Body of pancreas (tissue), 4 donors: ENCODE data around the gene RIMBP2. TPM values are rescaled to one million over a fixed set of nuclear protein-coding genes. Genes with fewer than 3 reads are reported as not detected.

ENCODE experiments used
- ATAC-seq: fragments of 150-250 bp; one replicate; pipeline ENCODE4 v1.9.1; 2016
- DNase-seq, 4 donors: peaks; one replicate each; pipeline ENCODE4 v3.0.0-alpha.2; 2019
- H3K27ac ChIP-seq, 4 donors: fragments of 200-600 bp; sonication (generic); 1 replicate in 3 of 4; 2 replicates in 1 of 4; pipeline versions ENCODE4 v1.5.1 to v1.6.1; 2016 to 2019; ENCODE audit warnings: mild to moderate bottlenecking in 1 of 4, mixed read lengths in 1 of 4, moderate library complexity in 1 of 4
- H3K27me3 ChIP-seq, 2 donors: fragments of 200-600 bp; sonication (generic); one replicate each; pipeline ENCODE4 v1.6.0; 2016; ENCODE audit warnings: mild to moderate bottlenecking in 1 of 2
- H3K36me3 ChIP-seq, 2 donors: fragments of 200-600 bp; sonication (generic); replicated peaks in 1 of 2; 2 replicates each; pipeline ENCODE4 v1.5.1; 2016; ENCODE audit warnings: low read depth in 2 of 2; ENCODE audit not compliant: insufficient read depth in 1 of 2
- H3K4me1 ChIP-seq: fragments of 200-600 bp; sonication (generic); one replicate; pipeline ENCODE4 v1.6.0; 2016
- H3K4me3 ChIP-seq, 2 donors: fragments of 200-600 bp; sonication (generic); 1 replicate in 1 of 2; 2 replicates in 1 of 2; pipeline ENCODE4 v1.5.1; 2016 to 2019
- H3K9me3 ChIP-seq, 3 donors: fragments of 200-600 bp; sonication (generic); 1 replicate in 2 of 3; 2 replicates in 1 of 3; pipeline ENCODE4 v1.5.1; 2016
- POLR2A ChIP-seq, 3 donors: fragments of 450-650 bp; IDR thresholded peaks; one replicate each; pipeline ENCODE4 v1.6.1; 2016; ENCODE audit warnings: antibody characterized with exemption in 3 of 3, mild to moderate bottlenecking in 2 of 3
- WGBS, 2 donors: methylation state at CpG; one replicate each; pipeline ENCODE4 v1.1.5; 2017; 5-methylcytosine and 5-hydroxymethylcytosine counted together
- intact Hi-C: fragments of 100-400 bp; cut with DNase I; formaldehyde crosslinking; loops from one replicate; pipeline ENCODE4 v1.15.1; 2023
- total RNA-seq, 2 donors: library from RNA; depleted of rRNA; stranded (reverse); fragments of >200 nt; gene quantifications; one replicate each; pipeline ENCODE4 v1.1.0, GENCODE V29; 2016
- TF ChIP-seq, protein P1 (sequence below), 7 experiments: fragments of 450-650 bp in 4 of 7; fragments of 200-600 bp in 3 of 7; sonication (generic) in 3 of 7; IDR thresholded peaks; one replicate each; pipeline ENCODE4 v1.5.1; 2016 to 2019; ENCODE audit warnings: antibody characterized with exemption in 7 of 7

The RIMBP2 gene
- total RNA-seq, 2 donors from 2014 or later, result 7.3 to 27.4 TPM

- 76 to 80% methylated on average over 7 of the region's 7 CpGs for WGBS, 2 donors
- intact Hi-C loops, result no loop called here
- no peak for TF ChIP-seq POLR2A (IDR thresholded peaks at IDR 0.05)
- TF ChIP-seq, protein P1, sequence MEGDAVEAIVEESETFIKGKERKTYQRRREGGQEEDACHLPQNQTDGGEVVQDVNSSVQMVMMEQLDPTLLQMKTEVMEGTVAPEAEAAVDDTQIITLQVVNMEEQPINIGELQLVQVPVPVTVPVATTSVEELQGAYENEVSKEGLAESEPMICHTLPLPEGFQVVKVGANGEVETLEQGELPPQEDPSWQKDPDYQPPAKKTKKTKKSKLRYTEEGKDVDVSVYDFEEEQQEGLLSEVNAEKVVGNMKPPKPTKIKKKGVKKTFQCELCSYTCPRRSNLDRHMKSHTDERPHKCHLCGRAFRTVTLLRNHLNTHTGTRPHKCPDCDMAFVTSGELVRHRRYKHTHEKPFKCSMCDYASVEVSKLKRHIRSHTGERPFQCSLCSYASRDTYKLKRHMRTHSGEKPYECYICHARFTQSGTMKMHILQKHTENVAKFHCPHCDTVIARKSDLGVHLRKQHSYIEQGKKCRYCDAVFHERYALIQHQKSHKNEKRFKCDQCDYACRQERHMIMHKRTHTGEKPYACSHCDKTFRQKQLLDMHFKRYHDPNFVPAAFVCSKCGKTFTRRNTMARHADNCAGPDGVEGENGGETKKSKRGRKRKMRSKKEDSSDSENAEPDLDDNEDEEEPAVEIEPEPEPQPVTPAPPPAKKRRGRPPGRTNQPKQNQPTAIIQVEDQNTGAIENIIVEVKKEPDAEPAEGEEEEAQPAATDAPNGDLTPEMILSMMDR (IDR thresholded peaks at IDR 0.05), result no peak
These were observed 88.9 kb downstream of the RIMBP2 start for GRCh38 chr12:130627175-130627574.

GRCh38 chr12:130626601-130627000 is 89.5 kb downstream of the RIMBP2 start:
- ATAC-seq (no peak), DNase-seq (no peak)
- no peak overlapping the region for H3K4me3 ChIP-seq
- 72 to 74% methylated on average over 11 of the region's 11 CpGs for WGBS, 2 donors
- intact Hi-C loops, result no loop called here
- H3K9me3 ChIP-seq, result peaks cover 0 to 8% (median 0%) of the 10 kb centered on the region in 3 donors
- H3K27me3 ChIP-seq, result peaks cover 0 to 10% of the 10 kb centered on the region in 2 donors
- no peak overlapping the region for H3K27ac ChIP-seq
- no peaks in the 10 kb centered on the region for H3K36me3 ChIP-seq
- no peak for TF ChIP-seq POLR2A (IDR thresholded peaks at IDR 0.05)
- TF ChIP-seq, protein P1 (IDR thresholded peaks at IDR 0.05), result no peak
- H3K4me1 ChIP-seq, result no peaks in the 10 kb centered on the region

More at GRCh38 chr12:130627175-130627574, 88.9 kb downstream of the RIMBP2 start:
- ATAC-seq, result no peak
- DNase-seq, result no peak
- H3K27me3 ChIP-seq, result peaks cover 0 to 10% of the 10 kb centered on the region in 2 donors
- no peaks in the 10 kb centered on the region for H3K36me3 ChIP-seq
- H3K27ac ChIP-seq, result no peak overlapping the region
- H3K4me1 ChIP-seq, result no peaks in the 10 kb centered on the region
- no peak overlapping the region for H3K4me3 ChIP-seq
- H3K9me3 ChIP-seq, result peaks cover 0 to 8% (median 0%) of the 10 kb centered on the region in 3 donors

DNA sequence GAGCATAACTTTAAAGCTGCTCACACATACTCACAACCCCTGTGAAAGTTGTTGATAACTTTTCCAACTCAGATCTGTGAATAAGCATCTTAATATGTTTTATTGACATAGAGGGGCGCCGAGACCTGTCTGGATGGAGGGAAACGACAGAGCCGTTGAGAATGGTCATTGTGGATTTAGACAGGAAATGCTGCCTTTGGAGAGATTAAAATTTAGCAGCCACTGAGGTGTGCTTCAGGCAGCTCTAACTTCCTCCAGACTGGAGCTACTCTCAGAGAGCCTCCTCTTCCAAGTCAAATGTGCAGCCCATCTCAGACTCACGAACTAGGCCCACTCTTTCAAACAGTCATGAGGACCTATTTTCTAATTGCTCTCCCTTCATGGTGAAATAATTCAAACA is 90.9 kb downstream of the RIMBP2 start:
- intact Hi-C loops, result no loop called here
- ATAC-seq (no peak), DNase-seq (no peak)
- H3K27ac ChIP-seq, result no peak overlapping the region
- H3K4me3 ChIP-seq, result no peak overlapping the region
- H3K9me3 ChIP-seq, result no peaks in the 10 kb centered on the region
- H3K4me1 ChIP-seq, result no peaks in the 10 kb centered on the region
- 41 to 49% methylated on average over 5 of the region's 5 CpGs for WGBS, 2 donors
- TF ChIP-seq POLR2A (IDR thresholded peaks at IDR 0.05), result no peak
- TF ChIP-seq, protein P1 (IDR thresholded peaks at IDR 0.05), result no peak
- no peaks in the 10 kb centered on the region for H3K36me3 ChIP-seq
- no peaks in the 10 kb centered on the region for H3K27me3 ChIP-seq

DNA sequence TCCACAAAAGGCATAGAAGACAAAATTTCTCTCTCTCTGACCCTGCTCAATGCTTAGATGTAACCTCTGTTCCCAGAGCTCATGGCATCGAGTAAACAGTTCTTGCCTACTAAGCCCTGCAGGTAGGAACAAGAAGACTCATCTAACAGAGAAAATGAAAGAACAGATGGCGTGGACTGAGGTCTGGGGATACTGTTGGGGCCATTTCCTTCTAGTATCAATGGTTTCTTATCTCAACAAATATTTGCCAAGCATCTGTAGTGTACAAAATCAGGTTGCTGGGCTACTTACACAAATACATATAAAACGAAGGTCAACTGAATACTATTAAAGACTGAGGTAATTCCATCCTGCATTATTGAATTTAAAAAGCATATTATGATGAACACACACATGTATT is 93.3 kb downstream of the RIMBP2 start:
- H3K9me3 ChIP-seq, result no peaks in the 10 kb centered on the region
- no peak for TF ChIP-seq POLR2A (IDR thresholded peaks at IDR 0.05)
- TF ChIP-seq, protein P1 (IDR thresholded peaks at IDR 0.05), result no peak
- intact Hi-C loops, result no loop called here
- ATAC-seq (no peak), DNase-seq (no peak)
- 33 to 40% methylated on average over 3 of the region's 3 CpGs for WGBS, 2 donors
- no peaks in the 10 kb centered on the region for H3K36me3 ChIP-seq
- H3K27me3 ChIP-seq, result no peaks in the 10 kb centered on the region
- no peaks in the 10 kb centered on the region for H3K4me1 ChIP-seq
- no peak overlapping the region for H3K4me3 ChIP-seq
- H3K27ac ChIP-seq, result no peak overlapping the region

GRCh38 chr12:130621696-130622298 is 94.3 kb downstream of the RIMBP2 start:
- Histone ChIP-seq H3K9me3 (no peaks in the 10 kb centered on the region), H3K27ac (no peak overlapping the region), H3K27me3 (no peaks in the 10 kb centered on the region), H3K36me3 (no peaks in the 10 kb centered on the region), H3K4me1 (no peaks in the 10 kb centered on the region), H3K4me3 (no peak overlapping the region)
- ATAC-seq (no peak), DNase-seq (no peak)
- TF ChIP-seq, protein P1 (IDR thresholded peaks at IDR 0.05), result no peak
- TF ChIP-seq POLR2A (IDR thresholded peaks at IDR 0.05), result no peak
- intact Hi-C loops, result no loop called here
- 89 to 92% methylated on average over 13 of the region's 13 CpGs for WGBS, 2 donors
